ACC112 (cell line): ENCODE results near the gene STPG4.

Source experiments
- H2AFZ ChIP-seq: fragments of 200-600 bp; sonication (generic); one replicate; pipeline ENCODE4 v1.6.0; 2017; ENCODE audit warnings: antibody characterized with exemption, low read length; ENCODE audit not compliant: unreplicated experiment
- H3K27ac ChIP-seq: fragments of 200-600 bp; sonication (generic); 2 replicates; pipeline ENCODE4 v1.5.1; 2014; ENCODE audit warnings: low read depth, mild to moderate bottlenecking, antibody characterized with exemption, low read length, moderate library complexity
- H3K27me3 ChIP-seq: fragments of 200-600 bp; sonication (generic); 2 replicates; pipeline ENCODE4 v1.6.1; 2014; ENCODE audit warnings: mild to moderate bottlenecking, antibody characterized with exemption, low read length, moderate library complexity, mixed read lengths; ENCODE audit not compliant: insufficient read depth
- H3K36me3 ChIP-seq: fragments of 200-600 bp; sonication (generic); 2 replicates; pipeline ENCODE4 v1.6.1; 2016; ENCODE audit warnings: mild to moderate bottlenecking, antibody characterized with exemption, low read length, moderate library complexity, mixed read lengths; ENCODE audit not compliant: insufficient read depth
- H3K4me1 ChIP-seq: fragments of 200-600 bp; sonication (generic); one replicate; pipeline ENCODE4 v1.6.1; 2016; ENCODE audit warnings: low read length, mixed read lengths; ENCODE audit not compliant: insufficient read depth, unreplicated experiment, control insufficient read depth
- H3K4me3 ChIP-seq: fragments of 200-600 bp; sonication (generic); 2 replicates; pipeline ENCODE4 v1.5.1; 2014; ENCODE audit warnings: mild to moderate bottlenecking, low read depth, low read length
- H3K79me2 ChIP-seq: fragments of 200-600 bp; sonication (generic); one replicate; pipeline ENCODE4 v1.6.0; 2016; ENCODE audit warnings: low read length; ENCODE audit not compliant: control insufficient read depth, unreplicated experiment, insufficient read depth

The STPG4 gene

DNA sequence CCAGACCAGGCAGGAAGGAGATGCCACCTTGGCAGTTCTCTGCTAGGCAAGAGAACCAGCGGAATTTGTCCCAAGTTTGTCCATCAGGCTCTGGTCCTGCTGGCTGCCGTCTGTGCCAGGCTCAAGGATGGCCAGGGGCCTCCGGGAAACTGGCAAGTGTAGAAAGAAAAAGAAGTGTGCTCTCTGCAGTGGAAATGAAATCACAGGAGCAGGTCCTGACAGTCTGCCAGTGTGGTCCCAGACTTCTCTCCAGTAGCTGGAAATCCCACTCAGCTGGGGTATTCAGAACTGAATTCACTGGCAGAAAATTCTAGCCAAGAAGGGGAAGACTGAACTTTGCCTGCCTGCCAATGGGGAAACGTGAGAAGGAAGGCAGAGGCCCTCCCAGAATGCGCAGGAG is 91.0 kb downstream of the STPG4 start:
- peaks cover 7% of the 10 kb centered on the region for H3K79me2 ChIP-seq
- H3K4me1 ChIP-seq: peaks cover 50% of the 10 kb centered on the region
- H3K27ac ChIP-seq: peak overlapping the region; percentile 98
- H3K36me3 ChIP-seq: 0 out of 2 replicates have a peak, but pooled peaks cover 10% of the 10 kb centered on the region
- no peaks in the 10 kb centered on the region for H3K27me3 ChIP-seq
- H2AFZ ChIP-seq: no peak overlapping the region
- H3K4me3 ChIP-seq: no peak overlapping the region

DNA sequence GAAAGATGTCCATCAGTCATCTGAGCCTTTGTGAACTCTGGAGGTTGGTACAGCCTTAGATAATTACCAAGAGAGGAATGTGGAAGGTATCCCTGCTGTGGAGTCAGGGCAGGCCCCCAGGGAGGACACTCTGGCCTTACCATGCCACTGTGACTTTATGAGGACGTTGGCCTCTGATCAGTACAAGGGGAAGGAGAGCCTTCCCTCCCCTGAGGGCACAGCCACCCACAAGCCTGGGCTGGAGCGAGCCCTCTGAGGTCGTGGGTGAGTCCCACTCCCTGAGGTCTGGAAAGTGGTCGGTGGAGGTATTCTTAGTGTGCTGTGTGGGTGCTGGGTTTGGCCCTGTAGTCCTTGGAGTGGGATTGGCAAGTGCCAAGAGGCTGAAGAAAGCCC is 91.6 kb downstream of the STPG4 start:
- Histone ChIP-seq H3K79me2 (peaks cover 7% of the 10 kb centered on the region), H3K4me3 (no peak overlapping the region), H3K4me1 (peaks cover 47% of the 10 kb centered on the region), H3K36me3 (0 out of 2 replicates have a peak, but pooled peaks cover 10% of the 10 kb centered on the region), H3K27ac (peak overlapping the region; percentile 98), H2AFZ (no peak overlapping the region), H3K27me3 (no peaks in the 10 kb centered on the region)

DNA sequence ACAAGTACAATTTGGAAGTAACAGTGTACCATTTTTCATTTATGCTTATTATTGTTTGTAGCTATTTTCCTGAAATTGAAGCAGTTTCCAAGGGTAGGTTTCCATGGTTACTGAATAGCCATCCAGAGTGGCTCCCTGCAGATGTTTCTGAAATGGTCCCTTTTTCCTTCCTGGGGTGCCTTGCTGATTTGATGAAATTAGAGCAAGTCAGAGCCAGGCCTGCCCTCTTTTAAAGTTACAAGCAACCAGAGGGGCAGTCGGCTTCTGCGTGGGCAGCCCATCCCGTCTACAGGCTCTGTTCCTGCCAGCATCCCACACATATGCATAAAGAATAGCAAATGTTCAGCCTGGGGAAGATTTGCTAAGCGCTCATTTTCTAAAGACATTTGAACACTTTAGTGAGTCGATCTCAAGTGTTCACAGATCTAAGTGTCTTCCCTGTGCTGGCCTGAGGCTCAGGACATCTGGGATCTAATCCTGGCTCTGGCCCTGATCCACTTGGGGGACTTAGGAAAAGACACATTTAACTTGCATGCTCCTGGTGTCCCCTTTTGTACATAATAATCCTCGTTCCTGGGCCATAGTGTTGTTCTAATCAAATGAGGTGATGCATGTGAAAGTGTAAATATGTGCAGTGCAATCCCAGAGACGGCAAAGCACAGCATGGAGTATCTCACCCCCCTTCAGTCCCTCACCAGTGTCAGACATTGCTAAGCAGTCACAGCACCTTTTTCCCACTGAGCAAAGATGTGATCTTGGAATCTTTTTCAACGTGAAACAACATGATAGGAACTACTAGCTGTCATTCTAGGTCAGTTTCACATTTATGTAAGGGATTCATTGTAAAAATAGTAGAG is 92.2 kb downstream of the STPG4 start:
- Histone ChIP-seq H3K79me2 (peaks cover 7% of the 10 kb centered on the region), H3K4me3 (no peak overlapping the region), H3K4me1 (peaks cover 47% of the 10 kb centered on the region), H2AFZ (no peak overlapping the region), H3K27ac (peak overlapping the region; percentile 98), H3K27me3 (no peaks in the 10 kb centered on the region), H3K36me3 (0 out of 2 replicates have a peak, but pooled peaks cover 10% of the 10 kb centered on the region)

DNA sequence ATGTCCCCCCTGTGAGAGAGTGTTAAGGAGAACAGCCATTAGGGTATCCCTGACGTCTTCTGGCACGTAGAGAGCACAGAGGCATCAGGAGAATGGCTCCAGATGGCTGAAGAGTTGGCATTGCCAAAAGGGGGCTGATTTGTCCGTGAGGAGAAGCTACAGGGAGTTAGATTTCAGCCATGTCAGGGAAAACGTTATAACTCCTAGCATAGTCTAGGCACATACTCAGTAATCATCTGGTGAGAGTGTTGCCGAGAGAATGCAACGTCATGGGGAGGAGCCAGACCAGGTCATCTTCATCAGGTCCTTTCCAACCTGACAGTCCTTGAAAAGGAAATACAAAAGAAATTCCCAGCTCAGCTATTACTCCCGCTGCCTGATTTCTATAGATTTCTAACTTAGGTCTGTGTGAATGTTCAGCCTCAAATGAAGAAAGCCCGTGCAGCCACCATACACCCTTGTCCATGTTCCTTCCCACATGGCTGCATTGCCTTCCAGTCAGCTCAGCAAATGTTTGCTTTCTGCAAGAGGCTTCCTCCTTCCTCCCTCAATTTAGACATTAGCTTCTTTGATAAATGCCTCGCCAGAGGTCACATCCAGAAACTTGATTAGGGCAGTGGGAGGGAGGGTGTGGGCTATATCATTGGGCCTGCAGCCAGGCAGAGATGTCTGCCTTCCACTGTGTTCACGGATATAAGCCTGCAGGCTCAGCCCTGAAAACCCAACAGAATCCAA is 93.0 kb downstream of the STPG4 start:
- Histone ChIP-seq H3K27me3 (no peaks in the 10 kb centered on the region), H3K4me3 (no peak overlapping the region), H3K4me1 (peaks cover 51% of the 10 kb centered on the region), H2AFZ (no peak overlapping the region), H3K79me2 (peaks cover 4% of the 10 kb centered on the region), H3K36me3 (0 out of 2 replicates have a peak, but pooled peaks cover 3% of the 10 kb centered on the region), H3K27ac (peak overlapping the region; percentile 25; the same call in 1 of the 2 replicates)

DNA sequence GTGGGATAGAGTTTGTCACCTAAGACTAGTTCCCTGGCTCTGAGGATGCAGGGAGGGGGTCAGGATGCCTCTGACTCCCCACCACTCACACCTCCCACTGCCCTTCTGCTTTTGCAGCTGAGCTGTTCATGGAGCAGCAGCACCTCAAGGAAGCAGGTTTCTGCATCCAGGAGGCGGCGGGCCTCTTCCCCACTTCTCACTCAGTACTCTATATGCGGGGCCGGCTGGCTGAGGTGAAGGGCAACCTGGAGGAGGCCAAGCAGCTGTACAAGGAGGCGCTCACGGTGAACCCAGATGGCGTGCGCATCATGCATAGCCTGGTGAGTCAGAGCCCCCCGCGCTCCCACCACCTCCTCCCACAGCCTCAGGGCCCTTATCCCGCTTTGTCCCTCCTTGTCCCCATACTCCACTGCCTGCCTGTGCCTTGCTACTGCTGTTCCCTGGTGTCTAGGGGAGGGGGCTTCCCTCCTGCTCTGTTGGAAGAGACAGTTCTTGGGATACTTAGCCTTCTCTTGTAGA is 94.4 kb downstream of the STPG4 start:
- no peaks in the 10 kb centered on the region for H3K27me3 ChIP-seq
- H3K36me3 ChIP-seq: no peaks in the 10 kb centered on the region
- H3K4me3 ChIP-seq: no peak overlapping the region
- H3K79me2 ChIP-seq: no peaks in the 10 kb centered on the region
- peaks cover 57% of the 10 kb centered on the region for H3K4me1 ChIP-seq
- H2AFZ ChIP-seq: no peak overlapping the region
- no peak overlapping the region for H3K27ac ChIP-seq

DNA sequence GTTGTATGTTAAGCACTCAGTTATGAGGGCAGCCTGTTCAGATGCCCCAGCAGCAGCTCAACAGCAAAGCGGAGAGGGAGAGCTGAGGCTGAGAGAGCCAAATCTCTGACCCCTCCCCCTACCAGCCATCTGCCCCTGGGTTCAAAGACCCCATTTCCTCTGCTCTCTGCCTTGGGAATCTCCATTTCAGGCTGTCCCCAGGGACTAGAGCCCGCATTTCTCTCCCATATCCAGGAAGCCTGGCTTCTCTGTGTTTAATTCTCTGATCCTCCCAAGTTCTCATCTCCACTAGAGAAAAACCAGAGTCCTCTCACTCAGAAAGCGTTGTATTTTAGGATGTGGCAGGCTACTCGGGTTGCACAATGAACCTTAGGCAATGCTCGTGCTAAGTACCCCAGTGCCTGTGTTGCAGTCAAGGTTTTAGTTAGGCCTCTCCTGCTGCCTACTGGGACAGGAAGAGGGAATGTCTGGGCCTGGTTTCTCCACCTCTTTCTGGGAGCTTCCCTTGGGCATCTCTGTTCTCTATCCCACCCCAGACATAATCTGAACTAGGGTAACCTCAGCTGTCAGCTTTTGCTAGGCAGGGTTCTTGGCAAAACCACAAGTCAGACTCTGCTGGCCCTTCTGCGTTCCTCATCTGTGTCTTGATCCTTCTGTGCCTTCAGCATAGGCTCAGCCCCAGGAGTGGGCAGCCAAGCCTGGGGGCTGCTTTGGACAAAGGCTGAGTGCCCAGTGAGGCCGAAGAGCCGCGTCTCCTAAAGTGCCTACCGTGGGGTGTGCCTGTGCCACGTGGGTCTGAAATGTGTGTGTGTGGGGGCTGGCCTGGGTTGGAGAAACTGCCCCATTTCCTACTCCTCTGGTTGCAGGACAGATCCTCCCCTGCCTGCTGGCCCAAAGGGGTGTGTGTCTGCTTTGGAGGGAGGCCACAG is 96.8 kb downstream of the STPG4 start:
- H3K79me2 ChIP-seq: no peaks in the 10 kb centered on the region
- H3K27ac ChIP-seq: peak overlapping the region; percentile 67
- H3K36me3 ChIP-seq: peaks cover 7% of the 10 kb centered on the region; the same call in 1 of the 2 replicates
- no peak overlapping the region for H3K4me3 ChIP-seq
- H2AFZ ChIP-seq: no peak overlapping the region
- no peaks in the 10 kb centered on the region for H3K27me3 ChIP-seq
- peaks cover 47% of the 10 kb centered on the region for H3K4me1 ChIP-seq

DNA sequence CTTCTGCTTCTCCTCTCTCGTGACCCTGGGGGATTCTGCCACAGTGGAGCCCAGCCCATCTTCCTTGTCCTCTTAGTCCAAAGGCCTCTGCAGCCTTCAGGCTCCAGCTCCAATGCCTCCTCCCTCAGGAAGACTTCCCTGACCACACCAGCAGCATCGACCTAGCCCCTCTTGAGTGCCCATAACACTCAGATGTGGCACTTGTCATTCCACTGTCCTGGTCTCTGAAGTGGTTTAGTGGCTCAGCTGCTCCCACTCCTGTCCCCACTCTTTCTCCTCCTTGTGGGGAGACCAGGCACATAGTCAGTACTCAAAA is 97.5 kb downstream of the STPG4 start:
- Histone ChIP-seq H2AFZ (no peak overlapping the region), H3K79me2 (no peaks in the 10 kb centered on the region), H3K4me3 (no peak overlapping the region), H3K36me3 (peaks cover 10% of the 10 kb centered on the region; the same call in 1 of the 2 replicates), H3K27ac (peak overlapping the region; percentile 67), H3K4me1 (peaks cover 41% of the 10 kb centered on the region), H3K27me3 (no peaks in the 10 kb centered on the region)

DNA sequence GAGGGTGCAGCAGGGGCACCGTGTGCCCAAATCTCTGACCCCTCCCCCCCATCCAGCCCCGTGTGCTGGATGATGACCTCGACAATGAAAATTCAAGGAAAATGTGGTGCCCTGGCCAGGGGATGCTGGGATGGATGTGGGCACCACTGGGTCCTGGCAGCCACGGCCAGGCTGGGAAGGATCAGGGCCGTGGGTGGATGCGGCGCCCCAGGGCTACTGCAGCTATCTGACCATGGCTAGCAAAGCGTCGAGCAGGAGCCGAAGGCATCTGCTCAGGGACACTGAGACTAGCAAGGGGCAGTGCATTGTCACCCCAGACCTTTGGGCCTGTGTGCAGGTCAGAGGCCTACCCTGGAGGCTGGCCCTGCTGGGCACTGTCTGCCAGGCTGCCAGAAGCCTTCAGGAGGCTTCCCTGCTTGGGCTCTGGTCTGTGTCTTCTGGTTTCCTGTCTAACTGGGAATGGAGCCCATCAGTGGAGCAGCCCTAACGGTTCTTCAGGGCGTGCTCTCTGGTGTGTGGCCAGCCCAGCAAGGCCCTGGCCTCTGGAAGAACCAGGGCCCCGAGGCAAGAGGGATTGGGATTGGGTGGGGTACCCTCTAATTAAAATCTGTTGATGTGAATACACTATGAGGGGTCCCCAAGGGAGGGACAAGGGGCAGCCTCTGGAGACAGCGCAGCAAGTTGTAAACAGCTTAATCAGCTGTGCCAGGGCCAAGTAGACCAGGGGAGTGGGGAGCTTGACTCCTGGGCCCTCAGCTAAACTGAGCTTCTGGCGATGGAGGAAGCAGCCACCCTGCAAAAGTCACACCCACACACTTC is 98.0 kb downstream of the STPG4 start:
- no peak overlapping the region for H3K4me3 ChIP-seq
- peaks cover 36% of the 10 kb centered on the region for H3K4me1 ChIP-seq
- no peaks in the 10 kb centered on the region for H3K79me2 ChIP-seq
- H3K27ac ChIP-seq: peak overlapping the region; percentile 67
- no peaks in the 10 kb centered on the region for H3K27me3 ChIP-seq
- no peak overlapping the region for H2AFZ ChIP-seq
- peaks cover 15% of the 10 kb centered on the region; the same call in 1 of the 2 replicates for H3K36me3 ChIP-seq

DNA sequence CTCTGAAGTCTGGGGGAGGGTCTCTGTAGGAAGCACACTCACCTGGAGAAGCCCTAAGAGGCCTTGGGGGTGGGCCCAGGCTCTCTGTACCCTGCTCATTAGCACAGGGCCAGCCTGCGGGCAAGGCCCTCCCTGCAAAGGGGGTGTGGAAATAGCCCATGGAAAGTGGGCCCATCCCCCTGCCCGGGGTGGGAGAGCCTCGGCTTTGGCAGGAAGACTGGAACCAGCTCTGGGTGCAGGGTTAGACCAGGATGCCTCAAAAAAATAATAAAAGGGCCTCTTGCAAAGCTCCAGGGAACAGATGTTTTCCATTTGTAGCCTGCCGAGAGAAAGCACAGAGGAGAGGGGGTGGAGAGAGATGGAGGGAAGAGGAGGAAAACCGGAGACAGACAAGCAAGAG is 98.7 kb downstream of the STPG4 start:
- Histone ChIP-seq H3K79me2 (no peaks in the 10 kb centered on the region), H2AFZ (no peak overlapping the region), H3K4me3 (peak overlapping the region; percentile 34; the same call in 1 of the 2 replicates), H3K36me3 (peaks cover 20% of the 10 kb centered on the region; the same call in 1 of the 2 replicates), H3K27me3 (no peaks in the 10 kb centered on the region), H3K4me1 (peaks cover 36% of the 10 kb centered on the region), H3K27ac (peak overlapping the region; percentile 67)
